ENCODE data around the gene DGKI.

Gene DGKI

GRCh38 chr7:137846827-137847567 lies at the start of gene DGKI:
TSS of gene DGKI (minus strand) at chr7:137846974.
- no peak within 1 kb of the TSS for H3K27ac Mint-ChIP-seq
- CTCF ChIA-PET = no interaction called here
- no peaks in the 10 kb centered on the region for H3K36me3 Mint-ChIP-seq
- peaks cover 9% of the 10 kb centered on the region for H3K4me1 Mint-ChIP-seq
- no peaks in the 10 kb centered on the region for H3K9me3 Mint-ChIP-seq
- peak; percentile 20 for DNase-seq
- H3K27me3 Mint-ChIP-seq = peaks cover 62% of the 10 kb centered on the region
- peak within 1 kb of the TSS; percentile 45 for H3K4me3 Mint-ChIP-seq

- no peak for DNase-seq
- H3K4me1 Mint-ChIP-seq = peaks cover 24% of the 10 kb centered on the region
- CTCF ChIA-PET = interaction anchor here (0.6 to 2.0 kb wide), 5 partner anchors 14 to 815 kb away, joined by 3 to 12 read pairs (median 3); no protein-coding TSS in a partner anchor
- peak overlapping the region; percentile 42 for H3K27ac Mint-ChIP-seq
- H3K36me3 Mint-ChIP-seq = peaks cover 27% of the 10 kb centered on the region
- H3K27me3 Mint-ChIP-seq = no peaks in the 10 kb centered on the region
- no peaks in the 10 kb centered on the region for H3K9me3 Mint-ChIP-seq
- no peak overlapping the region for H3K4me3 Mint-ChIP-seq
Observed at GRCh38 chr7:137895301-137896221, 48.8 kb upstream of the DGKI start.

- H3K27ac Mint-ChIP-seq = no peak overlapping the region
- H3K4me1 Mint-ChIP-seq = peaks cover 5% of the 10 kb centered on the region
- no peak overlapping the region for H3K4me3 Mint-ChIP-seq
- peaks cover 22% of the 10 kb centered on the region for H3K36me3 Mint-ChIP-seq
- H3K27me3 Mint-ChIP-seq = no peaks in the 10 kb centered on the region
- H3K9me3 Mint-ChIP-seq = no peaks in the 10 kb centered on the region
- no peak for DNase-seq
- CTCF ChIA-PET = interaction anchor here (0.9 to 1.4 kb wide), 3 partner anchors 8 to 232 kb away, joined by 3 read pairs; no protein-coding TSS in a partner anchor
Observed at GRCh38 chr7:137893143-137893742, 46.5 kb upstream of the DGKI start.

DNA sequence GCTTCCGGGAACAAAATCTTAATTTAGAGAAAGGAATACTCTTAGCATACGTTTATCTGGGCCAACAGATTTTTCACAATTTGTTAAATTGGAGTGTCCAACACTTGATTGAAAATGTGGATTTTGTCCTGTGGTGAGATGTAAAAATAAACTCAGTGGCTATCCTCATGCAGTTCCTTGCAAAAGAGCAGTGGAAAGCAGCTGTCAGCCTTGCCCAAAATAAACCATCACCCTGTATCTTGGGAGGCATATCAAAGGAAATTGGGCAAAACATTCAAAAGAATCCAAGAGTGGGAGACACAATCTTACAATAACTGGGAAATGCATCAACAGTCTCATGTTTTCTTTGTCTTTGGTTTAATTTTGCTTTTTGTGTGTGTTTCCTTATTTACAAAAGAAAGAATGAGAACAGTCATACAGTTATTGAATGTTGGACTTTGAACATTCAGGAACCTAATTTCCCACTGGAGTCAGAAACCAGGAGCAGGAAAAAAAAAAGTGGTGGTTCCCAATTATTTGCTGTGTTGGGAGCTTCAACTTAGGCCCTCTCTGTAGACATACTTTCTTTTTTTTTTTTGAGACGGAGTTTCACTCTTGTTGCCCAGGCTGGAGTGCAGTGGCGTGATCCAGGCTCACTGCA lies 44.4 kb upstream of the DGKI start:
- H3K4me1 Mint-ChIP-seq = peaks cover 5% of the 10 kb centered on the region
- peaks cover 20% of the 10 kb centered on the region for H3K36me3 Mint-ChIP-seq
- no peak for DNase-seq
- no peak overlapping the region for H3K27ac Mint-ChIP-seq
- CTCF ChIA-PET = interaction anchor here (0.6 kb wide), 1 partner anchor 331 kb away, joined by 3 read pairs; no protein-coding TSS in a partner anchor
- H3K9me3 Mint-ChIP-seq = no peaks in the 10 kb centered on the region
- H3K4me3 Mint-ChIP-seq = no peak overlapping the region
- H3K27me3 Mint-ChIP-seq = no peaks in the 10 kb centered on the region

GRCh38 chr7:137890449-137890921 lies 43.7 kb upstream of the DGKI start:
- peaks cover 2% of the 10 kb centered on the region for H3K4me1 Mint-ChIP-seq
- H3K36me3 Mint-ChIP-seq = peaks cover 16% of the 10 kb centered on the region
- H3K27ac Mint-ChIP-seq = no peak overlapping the region
- no peaks in the 10 kb centered on the region for H3K9me3 Mint-ChIP-seq
- no peak overlapping the region for H3K4me3 Mint-ChIP-seq
- DNase-seq = no peak
- no peaks in the 10 kb centered on the region for H3K27me3 Mint-ChIP-seq
- CTCF ChIA-PET = interaction anchor here (0.6 to 1.3 kb wide), 2 partner anchors 9 to 331 kb away, joined by 3 read pairs; no protein-coding TSS in a partner anchor

DNA sequence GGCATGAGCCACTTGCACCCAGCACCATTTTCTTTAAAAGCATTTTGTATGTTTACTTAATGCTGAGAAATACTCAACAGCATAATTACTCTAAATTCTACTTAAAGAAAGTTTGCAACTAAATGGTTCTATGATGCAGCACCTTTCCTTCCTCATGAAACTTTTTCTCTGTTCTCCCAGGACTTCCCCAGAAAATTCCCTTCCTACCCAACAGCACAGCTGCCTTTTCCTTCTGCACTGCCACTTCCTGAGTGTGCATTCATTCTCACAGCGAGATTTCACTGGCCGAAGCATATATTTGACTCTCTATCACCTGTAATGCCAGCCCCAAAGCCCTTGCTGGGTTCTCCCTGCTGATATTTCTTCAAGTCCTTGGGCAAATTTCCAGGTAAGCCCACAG lies 41.5 kb upstream of the DGKI start:
- Mint-ChIP-seq H3K27me3 (no peaks in the 10 kb centered on the region), H3K4me3 (no peak overlapping the region), H3K4me1 (peaks cover 2% of the 10 kb centered on the region), H3K27ac (no peak overlapping the region), H3K36me3 (peaks cover 14% of the 10 kb centered on the region), H3K9me3 (no peaks in the 10 kb centered on the region)
- DNase-seq = no peak
- CTCF ChIA-PET = interaction anchor here (1.4 to 2.1 kb wide), 2 partner anchors 15 to 232 kb away, joined by 4 to 8 read pairs; no protein-coding TSS in a partner anchor

DNA sequence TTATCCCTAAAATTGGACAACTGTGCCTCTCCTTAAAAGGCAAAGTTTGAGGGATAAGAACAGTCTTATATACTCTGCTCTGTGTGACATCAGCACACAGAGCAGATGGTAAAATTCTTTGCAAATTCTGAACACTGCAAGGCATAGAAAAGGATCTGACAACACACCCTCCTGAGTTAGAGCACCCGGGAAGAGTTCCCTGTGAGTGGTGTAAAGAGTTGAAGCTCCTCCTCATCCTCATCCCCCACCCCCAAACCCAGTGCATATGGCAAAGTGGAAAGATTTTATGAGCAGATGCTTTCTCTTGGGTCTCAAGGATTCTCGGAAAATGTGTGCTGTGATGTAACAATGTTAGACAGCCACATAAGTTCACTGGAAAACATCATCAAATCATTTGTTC lies 40.0 kb upstream of the DGKI start:
- Mint-ChIP-seq H3K4me1 (peaks cover 2% of the 10 kb centered on the region), H3K27ac (no peak overlapping the region), H3K4me3 (no peak overlapping the region)

DNA sequence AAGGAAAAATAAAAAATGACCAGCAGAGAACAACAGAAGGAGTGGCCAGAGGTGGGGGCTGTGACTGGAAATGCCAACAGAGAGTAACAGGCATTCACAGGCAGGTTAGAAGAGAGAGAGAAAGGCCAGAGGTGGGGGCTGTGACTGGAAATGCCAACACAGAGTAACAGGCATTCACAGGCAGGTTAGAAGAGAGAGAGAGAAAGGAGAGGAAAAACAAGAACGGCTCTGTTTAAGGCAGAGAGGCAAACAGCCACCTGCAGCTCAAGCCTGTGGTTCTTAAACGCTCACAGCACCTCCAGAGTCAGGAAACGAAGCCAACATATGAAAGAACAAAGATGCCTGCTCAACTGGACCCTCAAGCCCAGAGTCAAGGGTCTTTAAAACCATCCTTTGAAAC lies 39.5 kb upstream of the DGKI start:
- peaks cover 22% of the 10 kb centered on the region for H3K36me3 Mint-ChIP-seq
- CTCF ChIA-PET = interaction anchor here (0.7 kb wide), 1 partner anchor 14 kb away, joined by 4 read pairs; no protein-coding TSS in a partner anchor

More for the DNA sequence above, 40.0 kb upstream of the DGKI start:
- Mint-ChIP-seq H3K36me3 (peaks cover 18% of the 10 kb centered on the region), H3K9me3 (no peaks in the 10 kb centered on the region), H3K27me3 (no peaks in the 10 kb centered on the region)
- DNase-seq = no peak
- CTCF ChIA-PET = interaction anchor here (0.7 kb wide), 1 partner anchor 14 kb away, joined by 4 read pairs; no protein-coding TSS in a partner anchor

DNA sequence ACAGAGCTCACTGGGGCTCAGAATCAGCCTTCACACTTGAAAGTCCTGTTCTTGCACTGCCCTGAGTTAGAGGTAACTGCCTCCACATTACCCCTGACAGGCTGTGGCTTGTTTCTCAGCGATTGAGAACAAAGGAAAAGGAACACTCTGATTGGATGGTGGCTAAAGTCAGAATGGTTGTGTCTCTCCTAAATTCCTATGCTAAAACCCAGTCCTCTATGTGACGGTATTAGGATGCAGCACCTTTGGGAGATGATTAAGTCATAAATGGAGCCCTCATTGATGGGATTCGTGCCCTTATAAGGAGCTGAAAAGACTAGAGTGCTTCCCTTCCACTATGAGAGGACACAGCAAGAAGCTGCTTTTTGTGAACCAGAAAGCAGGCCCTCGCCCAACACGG lies 38.9 kb upstream of the DGKI start:
- Mint-ChIP-seq H3K27me3 (no peaks in the 10 kb centered on the region), H3K4me1 (peaks cover 2% of the 10 kb centered on the region), H3K27ac (no peak overlapping the region), H3K36me3 (peaks cover 18% of the 10 kb centered on the region), H3K9me3 (no peaks in the 10 kb centered on the region), H3K4me3 (no peak overlapping the region)
- CTCF ChIA-PET = interaction anchor here (1.9 kb wide), 1 partner anchor 14 kb away, joined by 5 read pairs; no protein-coding TSS in a partner anchor
- no peak for DNase-seq

More for the DNA sequence above, 39.5 kb upstream of the DGKI start:
- no peak overlapping the region for H3K27ac Mint-ChIP-seq
- H3K4me1 Mint-ChIP-seq = peaks cover 2% of the 10 kb centered on the region
- H3K9me3 Mint-ChIP-seq = no peaks in the 10 kb centered on the region
- DNase-seq = no peak
- H3K27me3 Mint-ChIP-seq = no peaks in the 10 kb centered on the region
- no peak overlapping the region for H3K4me3 Mint-ChIP-seq

GRCh38 chr7:137882806-137883205 lies 36.0 kb upstream of the DGKI start:
- Mint-ChIP-seq H3K9me3 (no peaks in the 10 kb centered on the region), H3K4me3 (no peak overlapping the region), H3K27me3 (no peaks in the 10 kb centered on the region), H3K36me3 (peaks cover 29% of the 10 kb centered on the region), H3K4me1 (peaks cover 2% of the 10 kb centered on the region), H3K27ac (no peak overlapping the region)
- CTCF ChIA-PET = interaction anchor here (1.3 kb wide), 1 partner anchor 125 kb away, joined by 4 read pairs; no protein-coding TSS in a partner anchor
- no peak for DNase-seq

DNA sequence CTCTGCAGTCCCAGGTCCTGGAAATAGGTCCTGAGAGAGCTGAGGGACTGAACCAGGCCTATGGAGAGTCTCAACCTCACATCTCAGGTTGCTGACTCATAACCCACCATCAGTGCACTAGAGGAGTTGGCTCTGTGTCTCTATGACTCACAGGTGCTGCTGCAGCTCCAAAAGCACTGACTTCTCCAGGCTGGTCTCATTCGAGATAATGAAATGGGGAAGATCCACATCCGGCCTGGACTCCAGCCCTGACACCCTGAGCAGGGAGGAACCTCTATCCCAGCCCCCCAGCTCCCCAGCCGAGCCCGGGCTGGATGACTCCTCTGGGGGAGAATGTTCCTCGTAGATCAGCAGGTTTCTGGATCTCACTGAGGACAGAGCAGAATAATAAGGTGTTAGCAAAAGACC lies 35.5 kb upstream of the DGKI start:
- Mint-ChIP-seq H3K36me3 (peaks cover 31% of the 10 kb centered on the region), H3K27ac (no peak overlapping the region), H3K27me3 (no peaks in the 10 kb centered on the region), H3K4me1 (peaks cover 2% of the 10 kb centered on the region), H3K9me3 (no peaks in the 10 kb centered on the region), H3K4me3 (no peak overlapping the region)
- DNase-seq = no peak
- CTCF ChIA-PET = interaction anchor here (1.3 to 1.6 kb wide), 2 partner anchors 12 to 125 kb away, joined by 4 to 5 read pairs; no protein-coding TSS in a partner anchor

DNA sequence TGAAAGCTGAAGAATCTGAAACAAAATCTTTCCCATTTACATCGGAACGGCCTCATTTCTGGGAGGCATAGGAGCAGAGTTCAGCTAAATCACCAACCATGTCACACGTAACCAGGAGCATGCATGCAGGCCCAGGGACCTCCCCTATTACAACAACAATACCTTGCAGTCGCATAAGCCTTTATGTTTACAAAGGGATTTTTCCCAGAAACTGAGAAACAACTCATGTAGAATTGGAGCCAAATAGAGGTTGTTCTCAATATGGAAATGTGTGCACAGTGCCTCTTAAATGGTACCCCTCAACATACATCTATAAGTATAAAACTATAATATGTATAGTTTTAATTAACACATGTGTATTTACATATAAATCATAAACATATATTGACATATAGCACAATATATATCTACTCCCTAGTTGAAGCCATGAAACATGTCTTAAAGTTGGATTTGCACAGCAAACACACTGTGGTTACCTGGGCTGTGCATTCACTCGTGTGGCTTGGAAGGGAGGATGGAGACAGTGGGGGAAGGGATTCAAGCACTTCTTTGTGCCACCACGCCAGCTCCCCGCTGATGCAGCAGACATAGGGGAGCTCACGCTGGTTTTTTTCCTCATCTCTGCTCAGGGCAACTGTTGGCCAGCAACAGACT lies 35.0 kb upstream of the DGKI start:
- no peak for DNase-seq
- H3K36me3 Mint-ChIP-seq = peaks cover 33% of the 10 kb centered on the region

DNA sequence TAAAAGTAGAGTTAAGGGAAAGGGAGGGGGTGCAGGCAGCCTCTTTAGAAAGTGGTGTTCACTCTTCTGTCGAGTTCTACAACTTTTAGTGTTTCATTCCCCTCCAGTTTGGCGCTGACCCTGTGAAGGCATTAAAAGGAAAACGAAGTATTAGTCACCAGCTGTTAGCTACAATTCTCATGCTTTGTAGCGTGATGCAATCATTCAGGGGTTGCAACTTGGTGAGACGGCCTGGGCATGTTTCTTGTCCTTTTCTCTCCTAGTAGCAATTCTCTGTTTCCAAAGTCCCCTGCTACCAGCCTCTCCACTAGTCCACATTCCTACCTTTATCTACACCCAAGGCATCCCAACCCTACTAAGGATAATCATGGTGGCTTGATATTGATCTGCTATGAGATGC lies 33.7 kb upstream of the DGKI start:
- no peak overlapping the region for H3K27ac Mint-ChIP-seq
- no peaks in the 10 kb centered on the region for H3K4me1 Mint-ChIP-seq
- no peak overlapping the region for H3K4me3 Mint-ChIP-seq
- CTCF ChIA-PET = interaction anchor here (1.0 kb wide), 1 partner anchor 224 kb away, joined by 3 read pairs; no protein-coding TSS in a partner anchor
- H3K27me3 Mint-ChIP-seq = no peaks in the 10 kb centered on the region
- DNase-seq = no peak
- no peaks in the 10 kb centered on the region for H3K9me3 Mint-ChIP-seq
- peaks cover 33% of the 10 kb centered on the region for H3K36me3 Mint-ChIP-seq

More for the DNA sequence above, 35.0 kb upstream of the DGKI start:
- no peak overlapping the region for H3K4me3 Mint-ChIP-seq
- CTCF ChIA-PET = interaction anchor here (1.3 to 1.6 kb wide), 2 partner anchors 13 to 126 kb away, joined by 4 to 5 read pairs; no protein-coding TSS in a partner anchor
- H3K9me3 Mint-ChIP-seq = no peaks in the 10 kb centered on the region
- H3K27ac Mint-ChIP-seq = no peak overlapping the region
- H3K27me3 Mint-ChIP-seq = no peaks in the 10 kb centered on the region
- peaks cover 2% of the 10 kb centered on the region for H3K4me1 Mint-ChIP-seq
